K562 (cell line): ENCODE data around the gene LAMA3. TPM values are rescaled to one million over a fixed set of nuclear protein-coding genes. Genes with fewer than 3 reads are reported as not detected.

Source experiments
- ATAC-seq: fragments of 200-7000 bp; cut with Tn5 transposase; 3 replicates; pipeline ENCODE4 v1.9.1; 2020; ENCODE audit warnings: moderate library complexity
- BruUV-seq: library from RNA; stranded (reverse); fragments of 400-500 nt; replicated peaks from 2 replicates; lab custom pipeline; 2021; lab: Mats Ljungman, UMichigan
- CTCF ChIA-PET: fragments of 300-600 bp; formaldehyde crosslinking; extraction: SDS; loops from one replicate; lab custom pipeline; 2021; ENCODE audit warnings: low intra/inter-chr PET ratio; lab: Yijun Ruan, JAX
- POLR2A ChIA-PET: fragments of 300-600, 350-650 bp; sonication (Branson Sonifier 250); formaldehyde crosslinking; extraction: SDS; loops from one replicate; lab custom pipeline; 2021; ENCODE audit warnings: antibody characterized with exemption, inconsistent platforms; lab: Yijun Ruan, JAX
- DNase-seq, 4 experiments: peaks; one replicate each; pipeline versions ENCODE4 v3.0.0 to v3.0.0-alpha.2; 2011 to 2018; ENCODE audit warnings: low spot score in 3 of 4, mixed read lengths in 3 of 4; ENCODE audit errors: extremely low read depth in 1 of 4
- FAIRE-seq: peaks from 2 replicates; lab custom pipeline; 2011; peaks lifted over from hg19 to GRCh38; lab: Jason Lieb, UNC
- H2AFZ ChIP-seq: 2 replicates; pipeline ENCODE4 v1.6.0; 2011; ENCODE audit warnings: low read depth, low read length, control low read depth, inconsistent platforms
- H3K27ac ChIP-seq: fragments of 200-600 bp; 3 replicates; pipeline ENCODE4 v1.8.0; 2011; ENCODE audit warnings: low read depth, mild to moderate bottlenecking, control low read depth, inconsistent platforms, low read length, moderate library complexity, mixed read lengths; ENCODE audit errors: extremely low read depth
- H3K27me3 ChIP-seq, 2 experiments: fragments of 300-600 bp in 1 of 2; 2 replicates in 1 of 2; 3 replicates in 1 of 2; pipeline versions ENCODE4 v1.6.0 to v1.8.0; 2011; ENCODE audit warnings: inconsistent platforms in 2 of 2, low read length in 2 of 2, mild to moderate bottlenecking in 1 of 2, mixed read lengths in 1 of 2, moderate library complexity in 1 of 2; ENCODE audit not compliant: control insufficient read depth in 2 of 2, insufficient read depth in 2 of 2
- H3K36me3 ChIP-seq: fragments of 300-600 bp; 3 replicates; pipeline ENCODE4 v1.8.0; 2011; ENCODE audit warnings: mild to moderate bottlenecking, low read length, inconsistent platforms; ENCODE audit not compliant: control insufficient read depth, insufficient read depth
- H3K4me1 ChIP-seq, 2 experiments: fragments of 200-600 bp in 1 of 2; replicated peaks in 1 of 2; 2 replicates in 1 of 2; 3 replicates in 1 of 2; pipeline versions ENCODE4 v1.5.1 to v1.8.0; 2011; ENCODE audit warnings: inconsistent platforms in 2 of 2, low read length in 2 of 2, mild to moderate bottlenecking in 1 of 2, mixed read lengths in 1 of 2, moderate library complexity in 1 of 2; ENCODE audit not compliant: control insufficient read depth in 2 of 2, insufficient read depth in 2 of 2
- H3K4me2 ChIP-seq: 2 replicates; pipeline ENCODE4 v1.6.1; 2011; ENCODE audit warnings: low read length, control low read depth, inconsistent platforms, mixed read lengths; ENCODE audit not compliant: insufficient read depth
- H3K4me3 ChIP-seq: fragments of 200-600 bp; sonication (generic), shearing (Covaris generic); 2 replicates; pipeline ENCODE4 v1.5.1; 2016; ENCODE audit warnings: control low read depth, inconsistent platforms
- H3K79me2 ChIP-seq: fragments of 200-600 bp; 3 replicates; pipeline ENCODE4 v1.8.0; 2011; ENCODE audit warnings: low read length, inconsistent platforms; ENCODE audit not compliant: control insufficient read depth, insufficient read depth
- H3K9ac ChIP-seq, 2 experiments: 2 replicates each; pipeline versions ENCODE4 v1.6.0 to v1.6.1; 2011; ENCODE audit warnings: low read depth in 2 of 2, low read length in 2 of 2, control low read depth in 1 of 2, inconsistent platforms in 1 of 2, mild to moderate bottlenecking in 1 of 2, mixed read lengths in 1 of 2; ENCODE audit not compliant: insufficient read depth in 1 of 2
- H3K9me1 ChIP-seq: one replicate; pipeline ENCODE4 v1.6.0; 2011; ENCODE audit warnings: inconsistent platforms, mild to moderate bottlenecking, low read length, moderate library complexity; ENCODE audit not compliant: control insufficient read depth, insufficient read depth
- H3K9me3 ChIP-seq: replicated peaks from 2 replicates; pipeline ENCODE4 v1.5.1; 2011; ENCODE audit warnings: low read depth, low read length, inconsistent platforms; ENCODE audit not compliant: control insufficient read depth, insufficient read depth
- H4K20me1 ChIP-seq: replicated peaks from 2 replicates; pipeline ENCODE4 v1.6.1; 2011; ENCODE audit warnings: low read length, inconsistent platforms, mixed read lengths; ENCODE audit not compliant: control insufficient read depth, insufficient read depth
- C11orf30 ChIP-seq: fragments of 450-650 bp; IDR thresholded peaks from 2 replicates; pipeline ENCODE4 v1.6.1; 2016; ENCODE audit warnings: low read depth, mild to moderate bottlenecking
- CTCFL ChIP-seq: IDR thresholded peaks from 2 replicates; pipeline ENCODE4 v1.6.1; 2011; ENCODE audit warnings: borderline replicate concordance, low read depth, mild to moderate bottlenecking, moderate library complexity, low read length; ENCODE audit not compliant: insufficient read depth, poor library complexity, severe bottlenecking
- HMG20B ChIP-seq: fragments of 250-450 bp; sonication (Bioruptor Pico); IDR thresholded peaks from 2 replicates; pipeline ENCODE4 v1.5.0; 2021; ENCODE audit warnings: mild to moderate bottlenecking
- JUN ChIP-seq, 2 experiments: sonication (generic) in 1 of 2; formaldehyde crosslinking in 1 of 2; IDR thresholded peaks; 2 replicates each; pipeline versions ENCODE4 v1.6.1 to v1.8.0; 2012 to 2022; ENCODE audit warnings: borderline replicate concordance in 2 of 2, mild to moderate bottlenecking in 2 of 2, improper control_type of control experiment in 1 of 2, low read depth in 1 of 2, low read length in 1 of 2, missing genetic modification reagents in 1 of 2
- MCM2 ChIP-seq: fragments of 450-650 bp; IDR thresholded peaks from 2 replicates; pipeline ENCODE4 v1.6.1; 2017; ENCODE audit warnings: low read depth, mild to moderate bottlenecking
- RBFOX2 ChIP-seq: fragments of 200-400 bp; formaldehyde crosslinking; IDR thresholded peaks from 2 replicates; pipeline ENCODE4 v1.6.1; 2017; ENCODE audit warnings: low read depth, mild to moderate bottlenecking, low read length, moderate library complexity
- TAF9B ChIP-seq: fragments of 450-650 bp; IDR thresholded peaks from 2 replicates; pipeline ENCODE4 v1.6.1; 2018; ENCODE audit warnings: mild to moderate bottlenecking; ENCODE audit not compliant: partially characterized antibody
- ZBTB9 ChIP-seq: fragments of 450-650 bp; formaldehyde crosslinking; IDR thresholded peaks from 2 replicates; pipeline ENCODE4 v1.4.0; 2020; ENCODE audit warnings: mild to moderate bottlenecking, moderate library complexity
- ZNF324 ChIP-seq: fragments of 250-450 bp; sonication (Bioruptor Pico); IDR thresholded peaks from 2 replicates; pipeline ENCODE4 v1.4.0; 2020; ENCODE audit warnings: mild to moderate bottlenecking
- ZNF518B ChIP-seq: fragments of 250-450 bp; sonication (Bioruptor Pico); IDR thresholded peaks from 2 replicates; pipeline ENCODE4 v1.5.0; 2021; ENCODE audit warnings: mild to moderate bottlenecking, moderate library complexity
- WGBS: fragments of 100-300 bp; shearing (Covaris generic); methylation state at CpG from one replicate; pipeline ENCODE4 v1.1.6; 2016; ENCODE audit warnings: low coverage, mixed read lengths; ENCODE audit not compliant: insufficient coverage; ENCODE audit errors: missing lambda C conversion rate; 5-methylcytosine and 5-hydroxymethylcytosine counted together
- in situ Hi-C: fragments of 300-500 bp; cut with MboI; formaldehyde crosslinking; loops from 4 replicates; pipeline ENCODE4 v1.15.0; 2018; ENCODE audit warnings: inconsistent platforms, mixed read lengths
- intact Hi-C: fragments of 100-400 bp; cut with micrococcal nuclease; formaldehyde crosslinking; loops from 2 replicates; pipeline ENCODE4 v1.14.2; 2022
- polyA plus RNA-seq, 8 experiments: library from polyadenylated mRNA; depleted of rRNA in 4 of 8; stranded (reverse) in 5 of 8; unstranded in 3 of 8; fragments of >200 nt; fragmentation: Nextera tagmentation in 2 of 8; fragmentation: Illumina TruSeq in 1 of 8; extraction: Ambion mirVana in 2 of 8; extraction: Trizol in 1 of 8; gene quantifications; 2 replicates each; pipeline versions ENCODE4 v1.2.1 to v1.2.3, GENCODE V29; 2011 to 2014; ENCODE audit warnings: inconsistent platforms in 1 of 8, missing spikeins in 1 of 8
- total RNA-seq, 7 experiments: library from RNA; depleted of rRNA in 6 of 7; stranded (reverse); fragments of >200 nt in 6 of 7; fragmentation: Illumina TruSeq in 2 of 7; extraction: Trizol in 2 of 7; gene quantifications; 2 replicates each; pipeline versions ENCODE4 v1.2.1 to v1.2.3, GENCODE V29; 2011 to 2021; ENCODE audit warnings: low replicate concordance in 1 of 7

The LAMA3 gene
- total and polyA plus RNA-seq, 9 of the 15 experiments (the other 6 are each of a cell fraction or from before 2014, with no cell fraction given): 0.07 TPM; not detected in 8

GRCh38 chr18:23803755-23804154 is 114.5 kb downstream of the LAMA3 start (continued):
- TF ChIP-seq HMG20B (CRISPR knock-in tag): no peak
- no peak for TF ChIP-seq TAF9B

GRCh38 chr18:23805898-23806297 is 116.6 kb downstream of the LAMA3 start:
- 4% methylated on average over 1 of the region's 1 CpG for WGBS
- no peak for TF ChIP-seq MCM2
- TF ChIP-seq CTCFL: no peak
- no peak for TF ChIP-seq HMG20B (CRISPR knock-in tag)
- no peak for TF ChIP-seq ZBTB9 (CRISPR knock-in tag)
- TF ChIP-seq ZNF324 (CRISPR knock-in tag): no peak
- no peak for TF ChIP-seq ZNF518B (CRISPR knock-in tag)
- no peak for TF ChIP-seq JUN (IDR thresholded peaks at IDR 0.05; ENCODE audit: borderline replicate concordance, low read depth, low read length)
- no peak for TF ChIP-seq JUN (CRISPR knock-in tag; IDR thresholded peaks at IDR 0.05; ENCODE audit: borderline replicate concordance)
- TF ChIP-seq RBFOX2: no peak
- no peak for TF ChIP-seq C11orf30

More at GRCh38 chr18:23805898-23806297, 116.6 kb downstream of the LAMA3 start:
- ChIA-PET CTCF (no interaction called here), POLR2A (no interaction called here)
- no TSS peak for BruUV-seq
- H3K9me3 ChIP-seq: no peaks in the 10 kb centered on the region
- intact Hi-C loops (no loop called here), in situ Hi-C loops (no loop called here)
- ATAC-seq (no peak), DNase-seq (no peak), FAIRE-seq (no peak)
- no peaks in the 10 kb centered on the region for H3K9me1 ChIP-seq
- H3K27ac ChIP-seq: no peak overlapping the region
- H4K20me1 ChIP-seq: no peaks in the 10 kb centered on the region
- no peaks in the 10 kb centered on the region for H3K4me1 ChIP-seq
- H3K4me2 ChIP-seq: no peak overlapping the region
- no peaks in the 10 kb centered on the region for H3K36me3 ChIP-seq
- peaks cover 0 to 2% of the 10 kb centered on the region in 2 experiments; a peak in 1 of 5 replicates for H3K27me3 ChIP-seq
- H3K9ac ChIP-seq: no peak overlapping the region
- no peak overlapping the region for H2AFZ ChIP-seq
- no peaks in the 10 kb centered on the region for H3K79me2 ChIP-seq
- no peak overlapping the region for H3K4me3 ChIP-seq
